ENCODE results near the gene POLR1C.

DNA sequence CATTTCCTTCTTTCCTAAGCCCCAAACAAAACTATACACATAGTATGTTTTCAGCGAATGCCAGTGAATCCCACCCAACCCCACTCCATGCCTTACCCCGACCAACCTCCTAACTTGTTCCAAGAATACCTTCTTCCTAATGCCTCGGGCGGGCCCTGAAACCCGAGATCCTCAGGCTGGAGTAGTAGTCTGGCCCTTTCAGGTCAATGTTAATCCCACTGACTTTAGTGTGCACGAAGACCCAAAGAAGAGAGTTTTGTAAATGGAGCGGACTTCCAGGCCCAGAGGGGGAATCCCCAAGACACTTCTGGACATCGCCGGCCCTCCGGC is 557 bp upstream of the POLR1C start:
- TF ChIP-seq, protein P1, sequence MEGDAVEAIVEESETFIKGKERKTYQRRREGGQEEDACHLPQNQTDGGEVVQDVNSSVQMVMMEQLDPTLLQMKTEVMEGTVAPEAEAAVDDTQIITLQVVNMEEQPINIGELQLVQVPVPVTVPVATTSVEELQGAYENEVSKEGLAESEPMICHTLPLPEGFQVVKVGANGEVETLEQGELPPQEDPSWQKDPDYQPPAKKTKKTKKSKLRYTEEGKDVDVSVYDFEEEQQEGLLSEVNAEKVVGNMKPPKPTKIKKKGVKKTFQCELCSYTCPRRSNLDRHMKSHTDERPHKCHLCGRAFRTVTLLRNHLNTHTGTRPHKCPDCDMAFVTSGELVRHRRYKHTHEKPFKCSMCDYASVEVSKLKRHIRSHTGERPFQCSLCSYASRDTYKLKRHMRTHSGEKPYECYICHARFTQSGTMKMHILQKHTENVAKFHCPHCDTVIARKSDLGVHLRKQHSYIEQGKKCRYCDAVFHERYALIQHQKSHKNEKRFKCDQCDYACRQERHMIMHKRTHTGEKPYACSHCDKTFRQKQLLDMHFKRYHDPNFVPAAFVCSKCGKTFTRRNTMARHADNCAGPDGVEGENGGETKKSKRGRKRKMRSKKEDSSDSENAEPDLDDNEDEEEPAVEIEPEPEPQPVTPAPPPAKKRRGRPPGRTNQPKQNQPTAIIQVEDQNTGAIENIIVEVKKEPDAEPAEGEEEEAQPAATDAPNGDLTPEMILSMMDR (IDR thresholded peaks at IDR 0.05; ENCODE audit: insufficient read depth, low read length, poor library complexity, severe bottlenecking) = no peak
- no peak for TF ChIP-seq EZH2phosphoT487 (conservative IDR thresholded peaks at IDR 0.05; ENCODE audit: low read length)
